Activated CD8-positive, alpha-beta memory T cell treated with anti-CD3 and anti-CD28 coated beads, Interleukin-2, amount 10 ng/mL, durations not matched to agents 7 days and 5 days (primary cell): Measurements from ENCODE around the gene RPA3. TPM values are rescaled to one million over a fixed set of nuclear protein-coding genes. Genes with fewer than 3 reads are reported as not detected.

Experiments
- ATAC-seq: fragments of 150-1000 bp; cut with Tn5 transposase; one replicate; pipeline ENCODE4 v1.10.0; 2021; ENCODE audit warnings: moderate library complexity
- CTCF ChIA-PET: fragments of 350-600 bp; sonication (Branson Sonifier 250); formaldehyde crosslinking; loops from one replicate; lab custom pipeline; 2021; ENCODE audit warnings: antibody characterized with exemption; lab: Charles Lee
- DNase-seq: peaks from one replicate; pipeline ENCODE4 v3.0.0-alpha.2; 2020
- H3K27ac Mint-ChIP-seq: one replicate; pipeline ENCODE4 v1.8.0; 2021; ENCODE audit warnings: mild to moderate bottlenecking, mixed read lengths
- H3K27me3 Mint-ChIP-seq: one replicate; pipeline ENCODE4 v1.8.0; 2021; ENCODE audit warnings: mixed read lengths
- H3K36me3 Mint-ChIP-seq: one replicate; pipeline ENCODE4 v1.8.0; 2021; ENCODE audit warnings: mild to moderate bottlenecking, mixed read lengths
- H3K4me1 Mint-ChIP-seq: one replicate; pipeline ENCODE4 v1.8.0; 2021; ENCODE audit warnings: mixed read lengths
- H3K4me3 Mint-ChIP-seq: one replicate; pipeline ENCODE4 v1.8.0; 2021; ENCODE audit warnings: mild to moderate bottlenecking, moderate library complexity, mixed read lengths
- H3K9me3 Mint-ChIP-seq: one replicate; pipeline ENCODE4 v1.8.0; 2022; ENCODE audit warnings: low read depth, mixed read lengths
- total RNA-seq, 2 experiments: library from RNA; stranded (reverse); gene quantifications; one replicate each; pipeline ENCODE4 v1.2.3, GENCODE V29; 2021

The RPA3 gene
- total RNA-seq, 2 experiments from 2014 or later: 111 to 126 TPM

DNA sequence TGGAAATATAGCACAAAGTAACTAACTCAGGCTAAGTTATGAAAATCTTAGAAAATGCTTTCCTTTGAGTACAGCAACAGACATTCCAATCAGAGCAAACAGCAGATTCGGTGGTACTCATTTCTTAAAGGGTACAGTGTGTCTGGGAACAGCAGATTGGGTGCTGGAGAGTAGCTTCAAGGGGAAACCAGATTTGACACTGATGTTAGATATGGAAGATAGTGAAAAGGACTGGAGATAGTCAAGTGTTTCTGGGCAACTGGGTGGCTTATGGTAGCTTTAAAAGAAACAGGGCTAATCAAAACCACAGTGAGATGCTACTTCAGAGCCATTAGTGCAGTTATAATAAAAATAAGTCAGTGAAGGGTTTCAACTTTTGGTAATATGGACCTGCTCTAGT is 89.9 kb downstream of the RPA3 start:
- peaks cover 11% of the 10 kb centered on the region for H3K9me3 Mint-ChIP-seq
- no peaks in the 10 kb centered on the region for H3K4me1 Mint-ChIP-seq
- no peaks in the 10 kb centered on the region for H3K27me3 Mint-ChIP-seq
- H3K27ac Mint-ChIP-seq: no peak overlapping the region
- CTCF ChIA-PET: interaction anchor here (1.3 kb wide), 1 partner anchor 15 kb away, joined by 4 read pairs; no protein-coding TSS in a partner anchor
- ATAC-seq (no peak), DNase-seq (no peak)
- no peak overlapping the region for H3K4me3 Mint-ChIP-seq
- H3K36me3 Mint-ChIP-seq: peaks cover 6% of the 10 kb centered on the region

DNA sequence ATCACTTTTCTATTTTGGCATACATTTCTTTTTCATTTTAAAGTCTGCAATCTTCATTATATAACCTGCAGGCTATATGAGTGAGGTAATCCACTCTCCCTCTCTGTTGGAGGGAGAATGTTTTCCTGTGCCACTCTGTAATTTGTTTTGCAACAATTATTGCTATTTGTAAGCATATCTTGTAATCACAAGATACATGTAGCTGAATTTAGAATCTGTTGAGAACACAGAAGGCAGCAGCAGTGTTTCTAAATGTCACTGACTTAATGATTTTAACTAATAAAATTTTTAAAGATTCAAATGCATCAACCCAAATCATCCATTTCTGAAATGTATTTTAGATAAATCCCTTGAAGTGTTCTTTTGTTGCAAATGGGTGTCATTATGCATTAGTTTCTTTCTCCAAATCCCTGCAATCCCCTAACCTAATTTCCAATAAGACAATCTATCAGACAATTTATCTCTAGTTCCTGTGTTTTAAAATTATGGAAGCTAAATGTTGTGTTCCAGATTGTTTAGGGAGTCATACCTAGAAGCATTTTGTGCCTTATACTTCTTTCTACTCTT is 97.7 kb downstream of the RPA3 start:
- DNase-seq: no peak
- Mint-ChIP-seq H3K27me3 (no peaks in the 10 kb centered on the region), H3K36me3 (no peaks in the 10 kb centered on the region), H3K9me3 (peaks cover 1% of the 10 kb centered on the region), H3K4me3 (no peak overlapping the region), H3K4me1 (peaks cover 2% of the 10 kb centered on the region), H3K27ac (no peak overlapping the region)
- CTCF ChIA-PET: no interaction called here
- no peak for ATAC-seq

DNA sequence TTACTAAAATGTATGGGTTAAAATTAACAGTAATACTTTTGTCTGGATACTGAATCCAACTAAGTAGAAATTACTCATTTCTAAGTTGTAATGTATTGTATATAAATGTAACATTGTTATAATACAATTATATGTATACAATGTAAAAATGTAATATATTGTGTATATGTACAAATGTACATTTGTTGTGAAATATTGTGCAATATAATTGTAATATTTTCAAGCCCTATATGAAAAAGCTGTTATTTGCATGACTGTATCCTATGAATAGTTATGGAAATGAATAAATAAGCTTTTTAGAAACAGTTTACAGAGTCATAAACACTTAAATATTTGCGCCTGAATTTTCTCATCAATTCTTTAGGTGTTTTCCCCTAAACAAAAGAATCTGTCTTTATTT is 98.2 kb downstream of the RPA3 start:
- H3K36me3 Mint-ChIP-seq: no peaks in the 10 kb centered on the region

DNA sequence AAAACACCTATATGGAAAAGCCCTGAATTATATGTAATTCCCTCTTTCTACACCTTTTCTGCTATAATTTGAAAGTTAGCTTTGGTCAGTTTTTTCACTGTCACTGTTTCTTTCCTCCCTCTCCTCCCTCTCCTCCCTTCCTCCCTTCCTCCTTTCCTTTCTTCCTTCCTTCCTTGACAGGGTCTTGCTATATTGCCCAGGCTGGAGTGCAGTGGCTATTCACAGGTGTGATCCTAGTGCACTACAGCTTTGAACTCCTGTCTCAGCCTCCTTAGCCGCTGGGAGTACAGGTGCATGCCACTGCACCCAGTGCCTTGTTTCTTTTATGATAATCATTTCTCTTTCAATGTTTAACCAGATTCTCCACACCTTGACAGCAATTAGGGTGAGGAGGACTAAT is 100.0 kb downstream of the RPA3 start:
- Mint-ChIP-seq H3K4me3 (no peak overlapping the region), H3K9me3 (no peaks in the 10 kb centered on the region), H3K27ac (no peak overlapping the region), H3K27me3 (no peaks in the 10 kb centered on the region), H3K36me3 (no peaks in the 10 kb centered on the region), H3K4me1 (peaks cover 2% of the 10 kb centered on the region)
- CTCF ChIA-PET: no interaction called here
- DNase-seq: no peak
- no peak for ATAC-seq

More for the DNA sequence above, 98.2 kb downstream of the RPA3 start:
- H3K27ac Mint-ChIP-seq: no peak overlapping the region
- no peak overlapping the region for H3K4me3 Mint-ChIP-seq
- ATAC-seq (no peak), DNase-seq (no peak)
- peaks cover 2% of the 10 kb centered on the region for H3K4me1 Mint-ChIP-seq
- H3K9me3 Mint-ChIP-seq: no peaks in the 10 kb centered on the region
- no peaks in the 10 kb centered on the region for H3K27me3 Mint-ChIP-seq
- CTCF ChIA-PET: no interaction called here

DNA sequence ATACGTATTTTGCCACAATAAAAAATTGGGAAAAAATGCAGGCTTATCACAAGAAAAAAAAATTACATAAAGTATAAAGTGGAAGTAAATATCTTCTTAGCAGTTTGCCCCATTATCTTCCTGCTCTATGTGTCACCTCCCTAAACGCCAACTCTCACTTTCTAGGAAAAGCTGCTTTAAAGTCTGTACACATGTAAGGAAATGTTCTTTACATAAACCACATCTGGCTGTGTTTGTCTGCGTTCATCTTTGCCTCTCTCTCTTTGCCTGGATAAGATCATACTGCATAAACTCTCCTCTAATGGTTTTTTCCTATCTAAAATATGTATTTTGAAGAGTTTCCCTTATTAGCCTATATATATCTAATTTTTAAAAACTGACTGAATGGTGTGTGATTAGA is 100.9 kb downstream of the RPA3 start:
- no peaks in the 10 kb centered on the region for H3K36me3 Mint-ChIP-seq
- DNase-seq (no peak), ATAC-seq (no peak)
- H3K4me3 Mint-ChIP-seq: no peak overlapping the region
- no peaks in the 10 kb centered on the region for H3K9me3 Mint-ChIP-seq
- no peaks in the 10 kb centered on the region for H3K27me3 Mint-ChIP-seq
- H3K4me1 Mint-ChIP-seq: peaks cover 2% of the 10 kb centered on the region
- CTCF ChIA-PET: no interaction called here
- H3K27ac Mint-ChIP-seq: no peak overlapping the region

DNA sequence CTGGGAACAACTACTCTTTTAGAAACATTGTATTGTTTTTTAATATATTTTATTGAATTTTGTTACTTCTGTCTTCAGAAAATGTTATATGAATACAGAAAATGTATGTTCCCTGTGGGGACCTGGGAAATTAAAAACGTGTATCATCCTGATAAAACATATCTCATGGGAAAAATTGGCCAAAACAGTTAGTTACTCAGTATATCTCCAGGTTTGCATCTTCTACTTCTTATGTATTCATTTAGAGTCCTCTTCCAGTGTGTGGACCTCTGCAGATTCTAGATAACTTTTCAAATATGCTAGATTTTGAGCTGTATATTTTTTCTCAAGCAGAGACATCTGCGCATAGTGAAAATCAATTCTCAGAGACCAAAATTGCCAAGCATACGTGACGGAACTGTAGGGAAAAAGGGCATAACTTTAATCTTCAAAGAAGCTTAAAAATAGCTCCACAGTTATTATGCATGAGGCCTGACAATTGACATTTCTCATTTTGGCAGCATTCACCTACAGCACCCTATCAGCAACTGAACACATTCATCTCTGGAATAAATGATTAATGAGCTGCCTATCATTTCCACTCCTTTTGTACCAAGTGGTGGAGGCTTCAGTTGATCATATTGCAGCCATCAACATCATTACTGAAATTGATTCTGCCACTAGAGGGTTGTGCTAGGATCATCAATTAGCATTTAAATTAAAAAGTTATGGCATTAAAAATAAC is 104.2 kb downstream of the RPA3 start:
- no peak for ATAC-seq
- DNase-seq: no peak
- CTCF ChIA-PET: no interaction called here
- Mint-ChIP-seq H3K9me3 (no peaks in the 10 kb centered on the region), H3K27me3 (no peaks in the 10 kb centered on the region), H3K4me1 (peaks cover 2% of the 10 kb centered on the region), H3K27ac (no peak overlapping the region), H3K4me3 (no peak overlapping the region), H3K36me3 (peaks cover 2% of the 10 kb centered on the region)

DNA sequence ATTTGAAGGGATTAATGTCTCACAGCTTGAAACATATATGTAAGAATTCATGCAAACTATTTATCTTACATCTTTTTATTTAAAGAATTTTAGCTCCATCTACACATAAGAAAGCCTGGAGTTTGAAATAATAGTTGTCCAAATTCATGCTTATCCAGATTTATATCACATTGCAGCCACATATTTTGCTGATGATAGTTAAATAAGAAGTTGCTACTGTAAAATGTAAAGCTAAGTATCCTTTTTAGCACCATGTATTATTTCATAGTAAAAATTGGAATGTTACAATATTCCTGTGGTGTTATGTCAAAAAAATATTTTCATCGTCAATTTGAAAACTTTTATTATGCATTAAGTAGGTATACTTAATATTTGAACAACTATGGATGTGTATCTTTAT is 105.2 kb downstream of the RPA3 start:
- Mint-ChIP-seq H3K27me3 (no peaks in the 10 kb centered on the region), H3K9me3 (no peaks in the 10 kb centered on the region), H3K4me1 (peaks cover 2% of the 10 kb centered on the region), H3K4me3 (no peak overlapping the region), H3K27ac (no peak overlapping the region), H3K36me3 (peaks cover 2% of the 10 kb centered on the region)
- CTCF ChIA-PET: interaction anchor here (1.0 kb wide), 1 partner anchor 16 kb away, joined by 4 read pairs; no protein-coding TSS in a partner anchor
- ATAC-seq (no peak), DNase-seq (no peak)

DNA sequence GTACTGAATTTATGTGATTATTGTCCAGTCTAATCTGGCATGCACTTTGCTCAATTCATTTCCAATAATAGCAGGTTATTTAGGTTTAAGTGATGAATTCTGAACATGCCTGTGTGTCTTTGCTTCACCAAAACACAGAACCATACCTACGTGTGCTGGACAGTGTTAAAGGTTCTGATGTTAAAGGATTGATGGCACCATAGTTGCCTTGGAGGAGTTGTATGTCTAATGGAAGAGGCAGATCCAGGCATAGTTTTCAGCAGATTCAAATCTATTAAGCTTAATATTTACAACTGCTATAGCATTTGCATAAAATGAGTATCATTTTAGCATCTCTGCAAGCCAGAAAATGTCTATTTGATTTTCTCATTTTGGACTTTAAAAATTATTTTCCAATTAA is 105.9 kb downstream of the RPA3 start:
- Mint-ChIP-seq H3K9me3 (no peaks in the 10 kb centered on the region), H3K4me3 (no peak overlapping the region), H3K36me3 (peaks cover 6% of the 10 kb centered on the region), H3K4me1 (peaks cover under 1% of the 10 kb centered on the region), H3K27me3 (no peaks in the 10 kb centered on the region), H3K27ac (no peak overlapping the region)
- ATAC-seq (no peak), DNase-seq (no peak)
- CTCF ChIA-PET: interaction anchor here (1.0 kb wide), 1 partner anchor 16 kb away, joined by 4 read pairs; no protein-coding TSS in a partner anchor

DNA sequence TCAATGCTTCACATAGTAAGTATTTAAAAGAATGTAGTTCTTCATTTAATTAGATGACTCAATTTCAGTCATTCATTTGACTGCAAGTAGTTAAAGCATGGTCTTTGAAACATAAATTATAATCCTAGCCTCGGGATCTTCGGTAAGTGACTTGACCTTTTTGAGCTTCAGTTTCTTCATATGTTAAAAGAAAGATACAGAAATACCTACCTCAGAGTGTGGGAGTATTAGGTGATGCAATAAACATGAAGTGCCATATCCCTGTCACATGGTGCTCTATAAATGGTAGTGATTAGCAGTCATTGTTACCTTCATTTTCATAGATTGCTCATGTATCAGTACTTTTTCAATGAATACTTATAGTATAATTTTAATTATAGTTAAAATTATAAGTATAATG is 109.1 kb downstream of the RPA3 start:
- ATAC-seq (no peak), DNase-seq (no peak)
- CTCF ChIA-PET: no interaction called here
- Mint-ChIP-seq H3K4me1 (no peaks in the 10 kb centered on the region), H3K27ac (no peak overlapping the region), H3K4me3 (no peak overlapping the region), H3K27me3 (no peaks in the 10 kb centered on the region), H3K9me3 (no peaks in the 10 kb centered on the region), H3K36me3 (peaks cover 12% of the 10 kb centered on the region)

DNA sequence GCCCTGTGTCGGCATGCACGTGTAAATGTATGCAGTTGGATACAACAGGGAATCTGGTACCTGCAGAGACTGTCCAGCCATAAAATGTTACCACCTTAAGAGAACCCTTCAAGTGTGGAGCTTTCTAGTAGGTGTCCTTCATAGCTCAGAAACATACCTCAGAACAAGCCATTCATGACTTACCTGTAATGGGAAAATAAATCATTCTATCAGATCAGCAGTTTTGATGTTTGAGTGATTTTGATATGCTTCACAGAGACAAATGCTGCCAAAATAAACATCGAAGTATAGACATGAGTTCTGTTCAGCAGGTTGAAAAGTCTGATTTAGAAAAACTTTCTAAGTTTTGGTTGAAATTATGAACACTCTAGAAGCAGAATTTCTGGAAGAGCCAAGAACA is 111.4 kb downstream of the RPA3 start:
- Mint-ChIP-seq H3K4me1 (no peaks in the 10 kb centered on the region), H3K36me3 (peaks cover 12% of the 10 kb centered on the region), H3K27ac (no peak overlapping the region), H3K4me3 (no peak overlapping the region), H3K9me3 (no peaks in the 10 kb centered on the region), H3K27me3 (no peaks in the 10 kb centered on the region)
- ATAC-seq: no peak
- CTCF ChIA-PET: no interaction called here
- DNase-seq: no peak

DNA sequence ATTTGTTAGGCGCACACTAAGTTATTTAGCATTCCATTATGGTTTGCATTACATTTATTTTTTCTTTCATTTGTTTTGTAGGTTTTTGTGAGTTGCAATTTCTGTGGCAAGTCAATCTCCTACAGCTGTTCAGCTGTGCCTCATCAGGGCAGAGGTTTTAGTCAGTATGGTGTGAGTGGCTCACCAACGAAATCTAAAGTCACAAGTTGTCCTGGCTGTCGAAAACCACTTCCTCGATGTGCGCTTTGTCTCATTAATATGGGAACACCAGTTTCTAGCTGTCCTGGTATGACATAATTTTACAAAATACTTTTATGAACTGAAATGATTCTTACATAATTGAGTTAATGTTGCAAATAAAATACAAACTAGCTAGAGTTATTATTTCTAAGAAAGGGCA is 122.2 kb downstream of the RPA3 start:
- peak overlapping the region; percentile 16 for H3K27ac Mint-ChIP-seq
- peaks cover 9% of the 10 kb centered on the region for H3K4me1 Mint-ChIP-seq
- H3K9me3 Mint-ChIP-seq: peaks cover 3% of the 10 kb centered on the region
- H3K27me3 Mint-ChIP-seq: no peaks in the 10 kb centered on the region
- H3K4me3 Mint-ChIP-seq: no peak overlapping the region
- CTCF ChIA-PET: interaction anchor here (0.7 to 1.3 kb wide), 6 partner anchors 11 to 621 kb away, joined by 3 to 5 read pairs (median 3); partner anchors contain the start of gene UMAD1
- DNase-seq: peak; percentile 55
- H3K36me3 Mint-ChIP-seq: peaks cover 38% of the 10 kb centered on the region
- ATAC-seq: peak; percentile 64

DNA sequence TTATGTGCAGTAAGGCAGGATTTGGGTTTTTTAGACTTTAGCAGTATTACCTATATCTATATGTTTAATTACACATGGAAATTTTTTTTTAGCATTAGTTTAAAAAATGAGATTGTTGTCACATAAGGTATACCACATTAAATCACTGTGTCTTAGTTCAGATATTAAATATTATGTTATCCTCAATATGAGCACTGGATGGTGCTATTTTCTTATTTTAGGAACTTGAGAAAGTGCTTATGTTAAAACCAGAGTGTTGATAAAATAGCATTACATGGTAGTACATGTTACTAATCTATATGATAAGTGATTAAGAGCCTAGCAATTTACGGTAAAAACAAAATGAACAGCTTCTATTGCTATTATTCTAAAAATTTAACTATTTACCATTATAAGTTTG is 123.0 kb downstream of the RPA3 start:
- peaks cover 37% of the 10 kb centered on the region for H3K36me3 Mint-ChIP-seq
- ATAC-seq (no peak), DNase-seq (no peak)
- CTCF ChIA-PET: interaction anchor here (0.9 to 1.3 kb wide), 7 partner anchors 10 to 699 kb away, joined by 3 to 5 read pairs (median 3); partner anchors contain the start of gene UMAD1
- no peak overlapping the region for H3K4me3 Mint-ChIP-seq
- H3K4me1 Mint-ChIP-seq: peaks cover 12% of the 10 kb centered on the region
- no peaks in the 10 kb centered on the region for H3K27me3 Mint-ChIP-seq
- no peak overlapping the region for H3K27ac Mint-ChIP-seq
- no peaks in the 10 kb centered on the region for H3K9me3 Mint-ChIP-seq
